GM12878 (cell line): Measurements from ENCODE around the gene MYO9B. TPM values are rescaled to one million over a fixed set of nuclear protein-coding genes. Genes with fewer than 3 reads are reported as not detected.

ENCODE experiments used
- ATAC-seq: fragments of 200-7000 bp; cut with Tn5 transposase; 3 replicates; pipeline ENCODE4 v1.9.1; 2020; ENCODE audit warnings: mild to moderate bottlenecking, moderate library complexity
- BruUV-seq: library from RNA; stranded (reverse); fragments of 400-500 nt; replicated peaks from 2 replicates; lab custom pipeline; 2021; lab: Mats Ljungman, UMichigan
- CTCF ChIA-PET: fragments of 300-600 bp; sonication (Branson Sonifier 250); formaldehyde crosslinking; extraction: SDS; loops from one replicate; lab custom pipeline; 2021; ENCODE audit warnings: inconsistent platforms; lab: Yijun Ruan, JAX
- POLR2A ChIA-PET: fragments of 350-600 bp; formaldehyde crosslinking; extraction: SDS; loops from one replicate; lab custom pipeline; 2021; ENCODE audit warnings: inconsistent platforms; lab: Charles Lee
- RAD21 ChIA-PET: fragments of 300-600 bp; sonication (Branson Sonifier 250); formaldehyde crosslinking; loops from one replicate; lab custom pipeline; 2023; ENCODE audit warnings: antibody characterized with exemption; ENCODE audit not compliant: unreplicated experiment; lab: Charles Lee
- SMC1A ChIA-PET: fragments of 300-600 bp; sonication (Branson Sonifier 250); formaldehyde crosslinking; loops from one replicate; lab custom pipeline; 2023; ENCODE audit not compliant: unreplicated experiment, uncharacterized antibody; lab: Charles Lee
- DNase-seq: peaks from one replicate; pipeline ENCODE4 v3.0.0-alpha.2; 2011; ENCODE audit warnings: low read depth, low spot score
- FAIRE-seq: peaks from 3 replicates; lab custom pipeline; 2011; peaks lifted over from hg19 to GRCh38; lab: Jason Lieb, UNC
- H2AFZ ChIP-seq: 2 replicates; pipeline ENCODE4 v1.6.0; 2011; ENCODE audit warnings: low read depth, low read length, control low read depth; ENCODE audit not compliant: control insufficient read depth
- H3K27ac ChIP-seq: 2 replicates; pipeline ENCODE4 v1.5.1; 2011; ENCODE audit warnings: control low read depth; ENCODE audit not compliant: control insufficient read depth, insufficient read depth
- H3K27me3 ChIP-seq, 2 experiments: replicated peaks in 1 of 2; 2 replicates each; pipeline versions ENCODE4 v1.6.0 to v1.6.1; 2011; ENCODE audit warnings: low read length in 1 of 2; ENCODE audit not compliant: control insufficient read depth in 2 of 2, insufficient read depth in 2 of 2
- H3K36me3 ChIP-seq, 2 experiments: 2 replicates each; pipeline ENCODE4 v1.5.1; 2011; ENCODE audit warnings: low read length in 1 of 2; ENCODE audit not compliant: control insufficient read depth in 2 of 2, insufficient read depth in 2 of 2
- H3K4me1 ChIP-seq: 2 replicates; pipeline ENCODE4 v1.6.1; 2011; ENCODE audit warnings: mild to moderate bottlenecking, low read length, moderate library complexity, mixed read lengths; ENCODE audit not compliant: control insufficient read depth, insufficient read depth
- H3K4me2 ChIP-seq: 2 replicates; pipeline ENCODE4 v1.6.0; 2011; ENCODE audit warnings: control low read depth; ENCODE audit not compliant: control insufficient read depth, insufficient read depth
- H3K4me3 ChIP-seq: fragments of 200-600 bp; sonication (generic); 2 replicates; pipeline ENCODE4 v1.5.1; 2016
- H3K79me2 ChIP-seq: 2 replicates; pipeline ENCODE4 v1.6.0; 2011; ENCODE audit warnings: low read length; ENCODE audit not compliant: control insufficient read depth, insufficient read depth
- H3K9ac ChIP-seq: 2 replicates; pipeline ENCODE4 v1.8.0; 2011; ENCODE audit warnings: low read length, control low read depth, mixed read lengths; ENCODE audit not compliant: control insufficient read depth, insufficient read depth
- H3K9me3 ChIP-seq: replicated peaks from 3 replicates; pipeline ENCODE4 v1.5.1; 2011; ENCODE audit warnings: mild to moderate bottlenecking, low read length; ENCODE audit not compliant: control insufficient read depth, insufficient read depth
- H4K20me1 ChIP-seq: 2 replicates; pipeline ENCODE4 v1.6.0; 2011; ENCODE audit not compliant: control insufficient read depth, insufficient read depth
- CTCF ChIP-seq, 3 experiments: IDR thresholded peaks in 2 of 3; conservative IDR thresholded peaks in 1 of 3; 2 replicates each; pipeline ENCODE4 v1.5.1; 2011; ENCODE audit warnings: low read depth in 3 of 3, low read length in 3 of 3, mild to moderate bottlenecking in 3 of 3, control low read depth in 2 of 3, moderate library complexity in 2 of 3, inconsistent platforms in 1 of 3, mixed read lengths in 1 of 3; ENCODE audit not compliant: control insufficient read depth in 2 of 3, insufficient read depth in 1 of 3; ENCODE audit errors: extremely low read depth in 1 of 3
- CUX1 ChIP-seq: IDR thresholded peaks from 2 replicates; pipeline ENCODE4 v1.6.1; 2012; ENCODE audit warnings: improper control_type of control experiment, low read depth, low read length; ENCODE audit not compliant: insufficient replicate concordance
- HDAC2 ChIP-seq: fragments of 200-600 bp; sonication (generic); IDR thresholded peaks from 2 replicates; pipeline ENCODE4 v1.6.1; 2017
- IKZF2 ChIP-seq, 2 experiments: fragments of 450-650 bp; IDR thresholded peaks; 2 replicates each; pipeline ENCODE4 v1.6.1; 2017; ENCODE audit warnings: mild to moderate bottlenecking in 2 of 2, moderate library complexity in 2 of 2
- IRF5 ChIP-seq: fragments of 450-650 bp; IDR thresholded peaks from 2 replicates; pipeline ENCODE4 v1.6.1; 2017; ENCODE audit warnings: borderline replicate concordance
- MEF2A ChIP-seq: IDR thresholded peaks from 2 replicates; pipeline ENCODE4 v1.6.1; 2011; ENCODE audit warnings: low read depth, mild to moderate bottlenecking, low read length, moderate library complexity; ENCODE audit not compliant: insufficient read depth
- PKNOX1 ChIP-seq: fragments of 450-650 bp; IDR thresholded peaks from 2 replicates; pipeline ENCODE4 v1.6.1; 2016; ENCODE audit warnings: mild to moderate bottlenecking
- PML ChIP-seq: IDR thresholded peaks from 2 replicates; pipeline ENCODE4 v1.6.1; 2012; ENCODE audit warnings: low read length, inconsistent platforms
- POLR2A ChIP-seq: IDR thresholded peaks from 2 replicates; pipeline ENCODE4 v1.6.1; 2011; ENCODE audit warnings: low read depth, mild to moderate bottlenecking, low read length
- POLR2AphosphoS5 ChIP-seq: IDR thresholded peaks from 2 replicates; pipeline ENCODE4 v1.6.1; 2011; ENCODE audit warnings: mild to moderate bottlenecking, low read length, inconsistent platforms
- YY1 ChIP-seq: IDR thresholded peaks from 2 replicates; pipeline ENCODE4 v1.6.1; 2011; ENCODE audit warnings: low read depth, mild to moderate bottlenecking, low read length
- ZNF24 ChIP-seq: fragments of 450-650 bp; IDR thresholded peaks from 2 replicates; pipeline ENCODE4 v1.6.1; 2017; ENCODE audit warnings: antibody characterized with exemption, mild to moderate bottlenecking
- WGBS: methylation state at CpG from one replicate; pipeline ENCODE4 v1.1.6; 2016; ENCODE audit warnings: low lambda C conversion rate; ENCODE audit not compliant: insufficient replicate concordance, insufficient coverage; ENCODE audit errors: missing lambda C conversion rate; 5-methylcytosine and 5-hydroxymethylcytosine counted together
- in situ Hi-C: fragments of 300-500 bp; cut with MboI; formaldehyde crosslinking; loops from 9 replicates; pipeline ENCODE4 v1.14.3; 2018; ENCODE audit warnings: mixed read lengths
- intact Hi-C: fragments of 100-400 bp; cut with micrococcal nuclease; formaldehyde crosslinking; loops from one replicate; pipeline ENCODE4 v1.14.2; 2022; ENCODE audit not compliant: unreplicated experiment
- polyA plus RNA-seq, 11 experiments: library from polyadenylated mRNA; depleted of rRNA in 4 of 11; unstranded in 6 of 11; stranded (reverse) in 5 of 11; fragments of >200 nt; fragmentation: Nextera tagmentation in 4 of 11; fragmentation: Illumina TruSeq in 1 of 11; extraction: Ambion mirVana in 4 of 11; extraction: Trizol in 1 of 11; gene quantifications; 1 replicate in 1 of 11; 2 replicates in 10 of 11; pipeline versions ENCODE4 v1.2.1 to v1.2.3, GENCODE V29; 2011 to 2016; ENCODE audit warnings: inconsistent platforms in 2 of 11, missing spikeins in 2 of 11, low read depth in 1 of 11
- total RNA-seq, 4 experiments: library from RNA; depleted of rRNA in 3 of 4; stranded (reverse); fragments of >200 nt in 3 of 4; fragmentation: Illumina TruSeq in 1 of 4; extraction: Trizol in 1 of 4; gene quantifications; 2 replicates each; pipeline versions ENCODE4 v1.2.1 to v1.2.3, GENCODE V29; 2013 to 2021

Gene MYO9B
- total and polyA plus RNA-seq, 10 of the 15 experiments (the other 5 are each of a cell fraction or from before 2014, with no cell fraction given), result 5.4 to 165 (median 45.8) TPM

- TF ChIP-seq CUX1, result no peak
- TF ChIP-seq, all 136 proteins: peak for 0
Measured at GRCh38 chr19:17063428-17063827, 12.1 kb upstream of the MYO9B start (continued).

- Histone ChIP-seq H4K20me1 (peaks cover 2% of the 10 kb centered on the region; the same call in 1 of the 2 replicates), H3K9ac (no peak overlapping the region), H3K9me3 (no peaks in the 10 kb centered on the region), H3K4me3 (no peak overlapping the region), H3K4me2 (no peak overlapping the region), H2AFZ (no peak overlapping the region), H3K79me2 (peaks cover 35% of the 10 kb centered on the region), H3K27me3 (no peaks in the 10 kb centered on the region), H3K4me1 (peaks cover 35% of the 10 kb centered on the region), H3K36me3 (peaks cover 5 to 16% of the 10 kb centered on the region in 2 experiments; a peak in 3 of 4 replicates), H3K27ac (no peak overlapping the region)
- intact Hi-C loops, result loop anchor here (5.0 to 10.0 kb wide), 2 partner anchors 116 to 193 kb away; partner anchors contain the start of gene USHBP1
- WGBS, result 57% methylated on average over 9 of the region's 9 CpGs
- ATAC-seq (no peak), FAIRE-seq (no peak), DNase-seq (no peak)
- POLR2A ChIA-PET, result interaction anchor here (1.0 kb wide), 1 partner anchor 54 kb away, joined by 3 read pairs; no protein-coding TSS in a partner anchor
- in situ Hi-C loops, result no loop called here
- SMC1A ChIA-PET, result interaction anchor here (2.1 kb wide), 1 partner anchor 191 kb away, joined by 7 read pairs; no protein-coding TSS in a partner anchor
- CTCF ChIA-PET, result interaction anchor here (1.0 to 2.1 kb wide), 9 partner anchors 10 to 354 kb away, joined by 3 to 24 read pairs (median 4); partner anchors contain the start of genes ANKLE1 and BABAM1
- no TSS peak for BruUV-seq
- RAD21 ChIA-PET, result interaction anchor here (2.6 to 5.9 kb wide), 3 partner anchors 57 to 213 kb away, joined by 10 to 22 read pairs (median 21); partner anchors contain the start of gene ANKLE1
- TF ChIP-seq PKNOX1, result no peak
- TF ChIP-seq ZNF24, result no peak
- TF ChIP-seq POLR2AphosphoS5, result 0 out of 2 replicates have a peak, but pooled peaks have one; percentile 15
- peak in 1 of 3 experiments; percentile 21; a peak in 1 of 6 replicates for TF ChIP-seq CTCF (IDR thresholded peaks at IDR 0.05 in 2 of 3, conservative IDR thresholded peaks at IDR 0.05 in 1 of 3; ENCODE audit: control insufficient read depth in 2 of 3, extremely low read depth in 1 of 3, insufficient read depth in 1 of 3, low read depth in 3 of 3, low read length in 3 of 3)
- no peak for TF ChIP-seq MEF2A
- no peak for TF ChIP-seq HDAC2
- TF ChIP-seq IRF5, result no peak
- TF ChIP-seq IKZF2 (IDR thresholded peaks at IDR 0.05), result no peak
- no peak for TF ChIP-seq POLR2A
- no peak for TF ChIP-seq YY1
- TF ChIP-seq PML, result no peak
Measured at GRCh38 chr19:17069193-17069592, 6.4 kb upstream of the MYO9B start.
